Lower leg skin (tissue), 3 donors: ENCODE data around the gene TMA7.

Experiments used
- CTCF ChIP-seq, 3 donors: fragments of 450-650 bp; IDR thresholded peaks; one replicate each; pipeline ENCODE4 v1.5.1; 2016; ENCODE audit warnings: antibody characterized with exemption in 3 of 3, mild to moderate bottlenecking in 3 of 3, moderate library complexity in 2 of 3
- POLR2A ChIP-seq, 2 donors: fragments of 450-650 bp; IDR thresholded peaks; one replicate each; pipeline ENCODE4 v1.6.1; 2016 to 2017; ENCODE audit warnings: antibody characterized with exemption in 2 of 2, mild to moderate bottlenecking in 1 of 2, moderate library complexity in 1 of 2

GRCh38 chr3:48429317-48429959 lies 10.6 kb upstream of the TMA7 start:
- TF ChIP-seq CTCF (IDR thresholded peaks at IDR 0.05) (no peak), POLR2A (IDR thresholded peaks at IDR 0.05) (no peak)
